HG02798 (cell line): ENCODE measurements around the gene RNF175.
"Not testable (repeated sequence)": the region's sequence is repeated elsewhere in the genome, so short reads cannot be mapped to it uniquely, and the experiment has no call there.

Experiments
- ATAC-seq: cut with Tn5 transposase; IDR thresholded peaks from one replicate; pipeline ENCODE4 v1.9.1; 2021; ENCODE audit warnings: mild to moderate bottlenecking; ENCODE audit not compliant: unreplicated experiment, poor library complexity

The RNF175 gene

GRCh38 chr4:153684971-153685371 lies 74.9 kb downstream of the RNF175 start:
- no peak for ATAC-seq

- peak; percentile 86 for ATAC-seq
These were observed 75.4 kb downstream of the RNF175 start, which contains the start of gene TLR2 for GRCh38 chr4:153684182-153684970. Gene TLR2 (plus strand): TSS chr4:153684280. CDS start chr4:153702908, 18,628 bp downstream.

GRCh38 chr4:153683763-153684181 lies 76.1 kb downstream of the RNF175 start:
- no peak for ATAC-seq

- no peak for ATAC-seq
These were observed 80.3 kb downstream of the RNF175 start for GRCh38 chr4:153679486-153679885.

- no peak for ATAC-seq
These were observed 82.8 kb downstream of the RNF175 start for GRCh38 chr4:153676984-153677383.

- ATAC-seq, result no peak
These were observed 83.3 kb downstream of the RNF175 start for GRCh38 chr4:153676486-153676885.

GRCh38 chr4:153669838-153670237 lies 90.0 kb downstream of the RNF175 start:
- no peak for ATAC-seq

- no peak for ATAC-seq
These were observed 91.2 kb downstream of the RNF175 start for GRCh38 chr4:153668647-153669046.

GRCh38 chr4:153666505-153666904 lies 93.3 kb downstream of the RNF175 start:
- ATAC-seq, result not testable (repeated sequence)

- ATAC-seq, result no peak
These were observed 96.2 kb downstream of the RNF175 start for GRCh38 chr4:153663667-153664066.

- no peak for ATAC-seq
These were observed 97.9 kb downstream of the RNF175 start for GRCh38 chr4:153661908-153662307.

GRCh38 chr4:153661215-153661822 lies 98.5 kb downstream of the RNF175 start:
- ATAC-seq, result no peak
